Measurements from ENCODE around the gene TMC6. TPM values are rescaled to one million over a fixed set of nuclear protein-coding genes. Genes with fewer than 3 reads are reported as not detected.

Gene TMC6
- total and polyA plus RNA-seq, 8 donors = 31.4 to 152 (median 42.8) TPM

DNA sequence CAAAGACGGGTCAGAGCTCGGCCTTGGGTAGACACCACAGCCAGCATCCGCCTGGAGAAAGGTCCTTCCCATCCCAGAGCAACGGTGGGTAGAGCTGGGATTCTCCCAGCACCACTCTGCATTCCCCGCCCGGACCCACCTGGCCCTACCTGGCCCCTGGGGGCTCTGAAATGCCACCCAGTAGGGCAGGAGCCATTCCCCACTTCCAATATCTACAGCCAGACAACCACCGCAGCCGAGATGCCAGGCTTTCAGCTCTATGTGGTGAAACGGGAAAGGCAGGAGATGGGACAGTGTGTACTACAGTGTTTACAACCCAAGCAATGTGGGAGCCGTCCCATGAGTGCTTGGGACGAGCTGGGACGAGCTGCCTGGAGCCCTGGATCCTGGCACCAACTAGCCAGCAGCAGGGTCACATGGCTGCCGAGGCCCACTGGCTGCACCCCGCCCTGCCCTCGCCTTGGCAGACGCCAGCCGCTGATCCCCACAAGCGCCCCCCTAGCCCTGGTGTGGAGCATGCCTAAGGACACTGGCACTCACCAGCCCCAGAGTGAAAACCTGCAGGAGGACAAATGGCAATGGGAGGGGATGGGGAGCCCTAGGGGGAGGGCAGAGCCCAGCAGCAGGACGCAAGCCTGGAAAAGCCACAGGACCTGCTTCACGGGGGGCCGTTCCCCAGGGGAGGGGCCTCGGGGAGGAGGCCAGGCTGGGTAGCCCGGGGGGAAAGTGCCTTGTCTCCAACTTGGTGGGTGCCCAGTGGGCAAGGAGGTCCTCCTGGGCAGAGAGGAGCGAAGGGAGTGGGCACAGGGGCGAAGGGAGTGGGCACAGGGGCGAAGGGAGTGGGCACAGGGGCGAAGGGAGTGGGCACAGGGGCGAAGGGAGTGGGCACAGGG, 13.5 kb downstream of the TMC6 start:
- intact Hi-C loops (cut with DNase I) = no loop called here
- Histone ChIP-seq H3K4me1 (peaks cover 0 to 36% of the 10 kb centered on the region in 2 donors), H3K4me3 (no peak overlapping the region), H3K27ac (no peak overlapping the region), H3K36me3 (peaks cover 0 to 83% of the 10 kb centered on the region in 2 donors), H3K27me3 (no peaks in the 10 kb centered on the region), H3K9me3 (no peaks in the 10 kb centered on the region)
- TF ChIP-seq, protein P1, sequence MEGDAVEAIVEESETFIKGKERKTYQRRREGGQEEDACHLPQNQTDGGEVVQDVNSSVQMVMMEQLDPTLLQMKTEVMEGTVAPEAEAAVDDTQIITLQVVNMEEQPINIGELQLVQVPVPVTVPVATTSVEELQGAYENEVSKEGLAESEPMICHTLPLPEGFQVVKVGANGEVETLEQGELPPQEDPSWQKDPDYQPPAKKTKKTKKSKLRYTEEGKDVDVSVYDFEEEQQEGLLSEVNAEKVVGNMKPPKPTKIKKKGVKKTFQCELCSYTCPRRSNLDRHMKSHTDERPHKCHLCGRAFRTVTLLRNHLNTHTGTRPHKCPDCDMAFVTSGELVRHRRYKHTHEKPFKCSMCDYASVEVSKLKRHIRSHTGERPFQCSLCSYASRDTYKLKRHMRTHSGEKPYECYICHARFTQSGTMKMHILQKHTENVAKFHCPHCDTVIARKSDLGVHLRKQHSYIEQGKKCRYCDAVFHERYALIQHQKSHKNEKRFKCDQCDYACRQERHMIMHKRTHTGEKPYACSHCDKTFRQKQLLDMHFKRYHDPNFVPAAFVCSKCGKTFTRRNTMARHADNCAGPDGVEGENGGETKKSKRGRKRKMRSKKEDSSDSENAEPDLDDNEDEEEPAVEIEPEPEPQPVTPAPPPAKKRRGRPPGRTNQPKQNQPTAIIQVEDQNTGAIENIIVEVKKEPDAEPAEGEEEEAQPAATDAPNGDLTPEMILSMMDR (IDR thresholded peaks at IDR 0.05) = no peak
- DNase-seq = peak in 1 of 4 donors; percentile 45
- ATAC-seq = no peak

DNA sequence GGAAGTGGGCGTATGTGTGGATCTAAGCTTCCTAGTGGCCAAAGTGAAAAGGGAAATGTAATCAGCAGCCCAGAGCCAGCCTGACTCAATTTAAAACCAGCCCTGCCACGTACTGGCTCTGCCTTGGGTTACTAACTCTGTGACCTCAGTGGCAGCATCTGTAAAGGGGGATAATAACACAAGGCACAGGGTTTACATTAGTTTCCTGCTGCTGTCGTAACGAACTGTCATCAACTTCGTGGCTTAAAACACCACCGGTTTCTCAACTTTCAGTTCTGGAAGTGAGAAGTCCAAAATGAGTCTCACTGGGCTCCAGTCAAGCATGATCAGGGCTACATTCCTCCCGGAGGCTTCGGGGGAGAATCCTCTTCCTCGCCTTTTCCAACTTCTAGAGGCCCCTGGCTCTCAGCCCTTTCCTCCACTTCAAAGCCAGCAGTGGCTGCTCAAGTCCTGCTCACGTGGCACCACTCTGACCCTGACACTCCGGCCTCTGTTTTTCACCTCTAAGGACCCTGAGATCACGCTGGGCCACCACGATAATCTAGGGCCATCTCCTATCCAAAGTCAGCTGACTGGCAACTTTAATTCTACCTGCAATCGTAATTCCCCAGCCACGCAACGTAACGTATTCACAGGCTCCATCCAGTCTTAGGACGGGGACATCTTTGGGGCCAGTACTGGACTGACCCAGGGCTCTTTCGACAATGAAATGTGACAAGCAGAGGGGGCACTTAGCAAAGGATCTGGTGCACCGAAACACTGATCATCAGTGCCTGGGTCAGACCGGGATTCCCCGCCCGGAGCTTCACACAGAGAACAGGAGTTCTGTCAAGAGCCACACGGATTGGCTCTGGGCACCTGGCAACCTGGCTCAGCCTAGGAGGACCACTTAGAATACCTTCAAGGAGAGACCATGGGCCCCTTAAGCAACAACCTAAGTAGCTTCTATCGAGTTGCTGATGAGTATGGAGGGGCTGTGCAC, 14.5 kb downstream of the TMC6 start:
- ATAC-seq = peak; percentile 3
- TF ChIP-seq, protein P1 (IDR thresholded peaks at IDR 0.05) = no peak
- H3K4me3 ChIP-seq = no peak overlapping the region
- H3K4me1 ChIP-seq = peaks cover 0 to 36% of the 10 kb centered on the region in 2 donors
- DNase-seq = peak in 1 of 4 donors; percentile 31
- H3K36me3 ChIP-seq = peaks cover 0 to 83% of the 10 kb centered on the region in 2 donors
- no peaks in the 10 kb centered on the region for H3K27me3 ChIP-seq
- peak overlapping the region in 1 of 2 donors; percentile 34 for H3K27ac ChIP-seq
- intact Hi-C loops (cut with DNase I) = no loop called here
- no peaks in the 10 kb centered on the region for H3K9me3 ChIP-seq

DNA sequence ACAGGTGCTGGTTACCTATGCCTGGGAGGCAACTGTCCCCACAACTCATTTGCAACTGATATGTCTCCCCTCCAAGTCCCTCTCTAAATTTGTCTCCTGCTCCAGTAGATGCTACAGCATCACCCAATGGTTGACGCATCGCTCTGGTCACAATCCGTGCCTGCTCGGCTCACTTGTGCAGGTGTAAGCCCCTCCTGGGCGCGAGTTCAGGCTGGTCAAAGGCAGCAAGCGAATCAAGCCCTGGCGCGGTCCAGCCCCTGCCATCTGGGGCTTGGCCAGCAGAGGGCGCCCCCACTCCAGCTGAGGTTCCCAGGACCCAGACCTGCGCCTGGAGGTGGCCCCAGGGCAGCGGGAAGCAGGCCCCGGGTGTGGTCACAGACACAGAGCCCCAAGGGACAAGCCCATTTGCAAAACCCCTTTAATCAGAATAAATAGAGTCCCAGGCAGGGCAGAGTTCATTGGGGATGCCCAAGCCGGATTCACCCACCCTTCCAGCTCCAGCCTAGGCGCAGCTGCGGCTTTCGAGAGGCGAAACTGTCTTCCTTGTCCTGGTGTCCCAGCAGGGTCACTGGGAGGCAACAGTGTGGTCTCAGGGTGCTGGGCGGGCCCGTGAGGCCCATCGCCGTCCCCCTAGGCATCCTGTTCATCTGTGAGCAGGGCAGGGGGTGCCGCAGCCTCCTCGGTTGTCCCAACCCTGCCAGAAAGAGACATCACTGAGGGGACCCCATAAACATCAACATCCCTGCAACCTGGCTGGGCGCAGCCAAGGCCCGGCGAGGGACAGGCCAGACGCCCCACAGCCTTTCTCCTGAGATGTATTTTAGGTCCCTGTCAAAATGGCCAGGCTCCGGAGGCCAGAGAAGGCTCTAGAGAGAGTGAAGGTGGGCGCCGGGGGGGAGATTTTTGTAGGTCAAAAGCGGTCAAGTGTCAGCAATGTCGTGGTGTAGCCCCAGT, 15.8 kb downstream of the TMC6 start:
- Histone ChIP-seq H3K27me3 (no peaks in the 10 kb centered on the region), H3K27ac (no peak overlapping the region), H3K4me3 (no peak overlapping the region), H3K36me3 (peaks cover 0 to 85% of the 10 kb centered on the region in 2 donors), H3K9me3 (no peaks in the 10 kb centered on the region), H3K4me1 (peaks cover 0 to 26% of the 10 kb centered on the region in 2 donors)
- intact Hi-C loops (cut with DNase I) = no loop called here
- DNase-seq = peak in 3 of 4 donors; percentile 62 to 96 (median 72)
- peak; percentile 88 for ATAC-seq
- TF ChIP-seq, protein P1 (IDR thresholded peaks at IDR 0.05) = peak; percentile 99 to 100

DNA sequence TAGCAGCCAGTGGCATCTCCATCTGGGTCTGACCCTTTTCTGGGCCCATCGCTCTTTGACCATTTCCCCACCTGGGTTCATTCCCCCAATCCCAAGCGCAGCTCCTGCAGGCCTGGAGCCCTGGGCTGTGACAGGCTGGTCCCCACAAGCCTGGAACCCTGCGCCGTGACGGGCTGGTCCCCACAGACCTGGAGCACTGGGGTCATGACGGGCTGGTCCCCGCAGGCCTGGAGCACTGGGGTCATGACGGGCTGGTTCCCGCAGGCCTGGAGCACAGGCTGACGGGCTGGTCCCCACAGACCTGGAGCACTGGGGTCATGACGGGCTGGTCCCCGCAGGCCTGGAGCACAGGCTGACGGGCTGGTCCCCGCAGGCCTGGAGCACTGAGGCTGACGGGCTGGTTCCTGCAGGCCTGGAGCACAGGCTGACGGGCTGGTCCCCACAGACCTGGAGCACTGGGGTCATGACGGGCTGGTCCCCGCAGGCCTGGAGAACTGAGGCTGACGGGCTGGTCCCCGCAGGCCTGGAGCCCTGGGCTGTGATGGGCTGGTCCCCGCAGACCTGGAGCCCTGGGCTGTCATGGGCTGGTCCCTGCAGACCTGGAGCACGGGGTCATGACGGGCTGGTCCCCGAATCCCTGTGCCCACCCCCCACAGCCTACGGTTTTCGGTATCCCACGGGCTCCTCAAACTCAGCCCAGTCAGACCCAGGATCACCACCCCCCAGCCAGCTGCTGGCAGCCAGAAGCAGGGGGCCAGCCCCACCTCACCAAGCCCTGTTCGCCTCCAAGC, 16.6 kb downstream of the TMC6 start:
- H3K36me3 ChIP-seq = peaks cover 0 to 85% of the 10 kb centered on the region in 2 donors
- ATAC-seq = no peak

More for the DNA sequence above, 16.6 kb downstream of the TMC6 start:
- Histone ChIP-seq H3K4me1 (peaks cover 0 to 22% of the 10 kb centered on the region in 2 donors), H3K27me3 (no peaks in the 10 kb centered on the region), H3K9me3 (no peaks in the 10 kb centered on the region), H3K27ac (no peak overlapping the region), H3K4me3 (no peak overlapping the region)
- intact Hi-C loops (cut with DNase I) = no loop called here
- TF ChIP-seq, protein P1 (IDR thresholded peaks at IDR 0.05) = no peak
- peak in 1 of 4 donors; percentile 75 for DNase-seq

Measured in left lung (tissue), 10 donors.